ENCODE results near the gene UBIAD1. TPM values are rescaled to one million over a fixed set of nuclear protein-coding genes. Genes with fewer than 3 reads are reported as not detected.
A peak's percentile ranks its signal among the peaks of the same experiment; 100 is the strongest.
"Not testable (repeated sequence)": the region's sequence is repeated elsewhere in the genome, so short reads cannot be mapped to it uniquely, and the experiment has no call there.

The UBIAD1 gene
- total RNA-seq, 1 donor from 2014 or later, result 12.3 TPM

GRCh38 chr1:11279630-11280029 is 6.6 kb downstream of the UBIAD1 start:
- DNase-seq, result no peak

GRCh38 chr1:11280719-11281376 is 7.8 kb downstream of the UBIAD1 start:
- peak; percentile 51 for DNase-seq

- DNase-seq, result peak; percentile 73
Measured at GRCh38 chr1:11281518-11282331, 8.7 kb downstream of the UBIAD1 start.

- no peak for DNase-seq
Measured at GRCh38 chr1:11283151-11283550, 10.2 kb downstream of the UBIAD1 start.

- no peak for DNase-seq
Measured at GRCh38 chr1:11284784-11285183, 11.8 kb downstream of the UBIAD1 start.

- DNase-seq, result peak; percentile 39
Measured at GRCh38 chr1:11285883-11286734, 13.1 kb downstream of the UBIAD1 start.

- no peak for DNase-seq
Measured at GRCh38 chr1:11286735-11287410, 13.9 kb downstream of the UBIAD1 start.

GRCh38 chr1:11289064-11289463 is 16.1 kb downstream of the UBIAD1 start:
- DNase-seq, result no peak

GRCh38 chr1:11291049-11291448 is 18.1 kb downstream of the UBIAD1 start:
- DNase-seq, result no peak

- no peak for DNase-seq
Measured at GRCh38 chr1:11293856-11294255, 20.9 kb downstream of the UBIAD1 start.

GRCh38 chr1:11294951-11295350 is 22.0 kb downstream of the UBIAD1 start:
- no peak for DNase-seq

- no peak for DNase-seq
Measured at GRCh38 chr1:11295905-11296304, 22.9 kb downstream of the UBIAD1 start.

- not testable (repeated sequence) for DNase-seq
Measured at GRCh38 chr1:11297774-11298173, 24.8 kb downstream of the UBIAD1 start.

GRCh38 chr1:11298390-11299224 is 25.6 kb downstream of the UBIAD1 start:
- DNase-seq, result no peak

- no peak for DNase-seq
Measured at GRCh38 chr1:11299225-11299574, 26.2 kb downstream of the UBIAD1 start.

- no peak for DNase-seq
Measured at GRCh38 chr1:11301601-11302000, 28.6 kb downstream of the UBIAD1 start.

GRCh38 chr1:11302366-11302765 is 29.4 kb downstream of the UBIAD1 start:
- no peak for DNase-seq

GRCh38 chr1:11305516-11305915 is 32.5 kb downstream of the UBIAD1 start:
- DNase-seq, result not testable (repeated sequence)

GRCh38 chr1:11307852-11308251 is 34.9 kb downstream of the UBIAD1 start:
- no peak for DNase-seq

GRCh38 chr1:11308699-11309224 is 35.8 kb downstream of the UBIAD1 start:
- no peak for DNase-seq

- no peak for DNase-seq
Measured at GRCh38 chr1:11309385-11309784, 36.4 kb downstream of the UBIAD1 start.
